Kidney (tissue), 22 donors: Measurements from ENCODE around the gene TBCEL. TPM values are rescaled to one million over a fixed set of nuclear protein-coding genes. Genes with fewer than 3 reads are reported as not detected.

Experiments used
- DNase-seq, 5 donors: peaks; one replicate each; pipeline ENCODE4 v3.0.0-alpha.2; 2013 to 2020
- FAIRE-seq: peaks from 2 replicates; lab custom pipeline; 2012; peaks lifted over from hg19 to GRCh38; lab: Jason Lieb, UNC
- H3K27ac ChIP-seq, 2 donors: one replicate each; pipeline ENCODE4 v1.7.0; 2013; ENCODE audit warnings: low read depth in 2 of 2, low read length in 2 of 2, inconsistent platforms in 1 of 2
- H3K27me3 ChIP-seq: one replicate; pipeline ENCODE4 v1.7.1; 2013; ENCODE audit warnings: low read length, inconsistent platforms; ENCODE audit not compliant: control insufficient read depth, insufficient read depth
- H3K36me3 ChIP-seq, 3 donors: one replicate each; pipeline versions ENCODE4 v1.7.0 to v1.7.1; 2013; ENCODE audit warnings: low read length in 3 of 3, control low read depth in 1 of 3, inconsistent platforms in 1 of 3; ENCODE audit not compliant: insufficient read depth in 3 of 3, control insufficient read depth in 2 of 3
- H3K4me1 ChIP-seq, 3 donors: one replicate each; pipeline versions ENCODE4 v1.7.0 to v1.7.1; 2013; ENCODE audit warnings: low read length in 3 of 3, inconsistent platforms in 1 of 3, low read depth in 1 of 3; ENCODE audit not compliant: control insufficient read depth in 2 of 3, insufficient read depth in 2 of 3
- H3K4me3 ChIP-seq, 3 donors: one replicate each; pipeline versions ENCODE4 v1.7.0 to v1.8.1; 2013; ENCODE audit warnings: low read length in 3 of 3, control low read depth in 1 of 3, inconsistent platforms in 1 of 3
- H3K9ac ChIP-seq, 3 donors: one replicate each; pipeline versions ENCODE4 v1.7.0 to v1.7.1; 2013; ENCODE audit warnings: low read length in 3 of 3, control low read depth in 1 of 3, inconsistent platforms in 1 of 3
- H3K9me3 ChIP-seq, 3 donors: one replicate each; pipeline versions ENCODE4 v1.7.0 to v1.7.1; 2013; ENCODE audit warnings: low read length in 3 of 3, control low read depth in 1 of 3, inconsistent platforms in 1 of 3; ENCODE audit not compliant: control insufficient read depth in 2 of 3, insufficient read depth in 1 of 3
- CTCF ChIP-seq: IDR thresholded peaks from 3 replicates; pipeline ENCODE4 v1.5.1; 2012; ENCODE audit warnings: mild to moderate bottlenecking, moderate library complexity, borderline replicate concordance; ENCODE audit not compliant: insufficient read depth; ENCODE audit errors: extremely low read depth
- intact Hi-C: fragments of 100-400 bp; cut with DNase I; formaldehyde crosslinking; loops from one replicate; pipeline ENCODE4 v1.11.1; 2022
- long read RNA-seq, 10 donors: library from polyadenylated mRNA in 1 of 10; unstranded in 1 of 10; transcript quantifications; one replicate each; pipeline ENCODE4 v2.0.0 and lab custom pipeline, GENCODE V29; 2021 to 2026
- polyA plus RNA-seq: library from polyadenylated mRNA; stranded (reverse); fragments of 350-450 nt; fragmentation: Illumina TruSeq; extraction: RNeasy Lipid Tissue Mini Kit (QIAGEN cat#74804); gene quantifications from one replicate; pipeline ENCODE4 v1.2.3, GENCODE V29; 2014; ENCODE audit warnings: low read depth, low replicate concordance; ENCODE audit not compliant: insufficient read depth
- total RNA-seq: library from RNA; stranded (reverse); fragmentation: NEBNext Ultra II Directional; extraction: Animal tissue kit (Norgen Biotek cat#: 25700); gene quantifications from one replicate; pipeline ENCODE4 v1.2.1, GENCODE V29; 2021
- donor health status: control.
- donor health status: control.
- donor health status: control.
- donor health status: control.
- donor health status: control.
- donor health status: DM: yes; HTN: yes; CAD: no.
- donor health status: Normal renal cell carcinoma (clear cell type).

Gene TBCEL
- total RNA-seq (41.8 TPM), polyA plus RNA-seq (5.0 TPM)
- long read RNA-seq, donor 1, partial matches to known transcripts = 0 of 1 reads
- long read RNA-seq, donor 1, other reads (novel, unspliced or antisense) = 0 of 1 reads
- long read RNA-seq, donor 2, full-length matches to known transcripts = 1 of 1 reads
- long read RNA-seq, donor 2, partial matches to known transcripts = 0 of 1 reads
- long read RNA-seq, donor 2, other reads (novel, unspliced or antisense) = 0 of 1 reads
- long read RNA-seq, donor 3, full-length matches to known transcripts = 7 of 7 reads
- long read RNA-seq, donor 3, partial matches to known transcripts = 0 of 7 reads
- long read RNA-seq, donor 3, other reads (novel, unspliced or antisense) = 0 of 7 reads
- long read RNA-seq, donor 4, full-length matches to known transcripts = 4 of 4 reads
- long read RNA-seq, donor 4, partial matches to known transcripts = 0 of 4 reads
- long read RNA-seq, donor 4, other reads (novel, unspliced or antisense) = 0 of 4 reads
- long read RNA-seq, donor 5 = 0 reads
- long read RNA-seq, donor 6, full-length matches to known transcripts = 3 of 3 reads
- long read RNA-seq, donor 6, partial matches to known transcripts = 0 of 3 reads
- long read RNA-seq, donor 6, other reads (novel, unspliced or antisense) = 0 of 3 reads
- long read RNA-seq, donor 7, full-length matches to known transcripts = 1 of 5 reads
- long read RNA-seq, donor 7, partial matches to known transcripts = 0 of 5 reads
- long read RNA-seq, donor 7, other reads (novel, unspliced or antisense) = 4 of 5 reads
- long read RNA-seq, donor 8, full-length matches to known transcripts = 2 of 2 reads
- long read RNA-seq, donor 8, partial matches to known transcripts = 0 of 2 reads
- long read RNA-seq, donor 8, other reads (novel, unspliced or antisense) = 0 of 2 reads
- long read RNA-seq, donor 9 = 0 reads
- long read RNA-seq, donor 10 = 0 reads

DNA sequence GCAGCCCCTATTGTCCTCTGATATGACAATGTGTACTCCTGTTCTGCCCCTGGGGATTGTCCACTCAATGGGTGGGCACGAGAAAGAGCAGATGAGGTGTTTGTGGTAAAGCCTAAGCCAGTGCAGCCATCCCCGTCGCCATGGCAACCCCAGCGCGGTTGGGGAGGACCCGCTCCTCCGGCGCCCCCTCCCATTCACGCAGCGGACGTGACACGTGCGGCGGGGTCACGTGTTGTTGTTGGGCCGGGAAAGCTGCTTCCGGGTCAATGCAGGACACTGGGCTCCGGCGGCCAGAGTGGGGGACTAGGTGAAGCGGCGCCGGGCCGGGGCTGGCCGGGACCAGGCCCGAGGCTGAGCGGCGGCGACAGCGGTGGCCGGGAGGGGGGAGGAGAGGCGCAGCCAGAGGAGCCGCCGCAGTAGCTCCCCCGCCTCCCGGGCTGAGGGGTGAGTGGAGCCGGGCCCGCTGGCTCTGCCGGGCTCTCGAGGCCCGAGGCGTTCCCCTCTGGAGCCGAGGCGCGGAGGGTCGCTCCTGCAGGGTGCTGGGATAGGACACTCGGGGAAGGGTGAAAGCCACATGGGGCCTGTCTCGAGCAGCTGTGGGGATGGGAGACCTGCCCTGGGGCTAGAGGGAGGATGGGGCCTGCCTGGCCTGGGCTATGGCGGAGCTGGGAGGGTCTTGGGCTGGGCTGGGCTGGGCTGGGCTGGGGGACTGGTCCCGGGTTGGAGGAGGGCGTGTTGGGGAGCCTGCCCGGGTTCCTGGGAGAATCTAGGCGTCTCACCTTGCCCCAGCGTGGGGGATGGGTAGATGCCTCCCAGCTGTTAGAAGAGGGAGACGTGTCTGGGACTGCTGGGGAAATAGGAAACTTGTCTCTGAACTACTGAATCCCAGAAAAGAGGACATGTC is at the start of gene TBCEL:
Gene TBCEL, plus strand, starts transcription at position 255 of the 904 bp plus-strand sequence. CDS start 21,589 bp downstream, outside the sequence.
- H3K4me3 ChIP-seq = peak within 1 kb of the TSS; percentile 53 to 74 (median 74)
- H3K4me1 ChIP-seq = peaks cover 0 to 13% (median 5%) of the 10 kb centered on the region in 3 donors
- DNase-seq (peak; percentile 93 to 97 (median 96)), FAIRE-seq (no peak)
- H3K9ac ChIP-seq = peak within 1 kb of the TSS; percentile 27 to 64 (median 52)
- peak within 1 kb of the TSS; percentile 20 to 45 for H3K27ac ChIP-seq
- no peaks in the 10 kb centered on the region for H3K36me3 ChIP-seq
- intact Hi-C loops = no loop called here
- no peaks in the 10 kb centered on the region for H3K27me3 ChIP-seq
- TF ChIP-seq CTCF = no peak
- no peaks in the 10 kb centered on the region for H3K9me3 ChIP-seq

GRCh38 chr11:120974466-120974865 is 49.4 kb upstream of the TBCEL start:
- H3K36me3 ChIP-seq = no peaks in the 10 kb centered on the region
- no peak for TF ChIP-seq CTCF
- H3K4me3 ChIP-seq = no peak overlapping the region
- DNase-seq (no peak), FAIRE-seq (no peak)
- H3K9me3 ChIP-seq = no peaks in the 10 kb centered on the region
- H3K4me1 ChIP-seq = no peaks in the 10 kb centered on the region
- intact Hi-C loops = no loop called here
- no peak overlapping the region for H3K9ac ChIP-seq
- no peak overlapping the region for H3K27ac ChIP-seq
- no peaks in the 10 kb centered on the region for H3K27me3 ChIP-seq

DNA sequence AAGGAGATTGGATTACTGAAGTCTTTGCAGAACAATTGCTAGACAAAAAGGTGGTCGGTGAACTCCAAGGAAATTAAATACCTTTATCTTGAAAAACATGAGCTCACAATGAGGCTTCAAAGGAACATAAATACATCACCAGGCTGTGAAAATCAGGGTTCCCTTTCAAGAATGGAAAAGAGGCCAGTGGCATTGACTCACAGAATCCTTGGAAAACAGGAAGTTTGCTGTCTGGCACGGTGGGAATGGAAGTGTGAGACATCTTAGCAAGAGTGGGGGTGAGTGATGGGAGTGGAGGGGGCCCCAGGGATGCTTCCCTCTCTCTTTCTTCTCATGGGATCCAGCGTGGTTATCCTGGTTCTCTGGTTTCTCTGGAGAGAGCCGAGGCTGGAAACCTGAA is 48.9 kb upstream of the TBCEL start:
- no peaks in the 10 kb centered on the region for H3K36me3 ChIP-seq
- no peak overlapping the region for H3K27ac ChIP-seq
- DNase-seq (peak in 2 of 5 donors; percentile 52 to 54), FAIRE-seq (no peak)
- no peaks in the 10 kb centered on the region for H3K4me1 ChIP-seq
- no peaks in the 10 kb centered on the region for H3K9me3 ChIP-seq
- intact Hi-C loops = no loop called here
- TF ChIP-seq CTCF = no peak
- no peak overlapping the region for H3K4me3 ChIP-seq
- H3K27me3 ChIP-seq = no peaks in the 10 kb centered on the region
- no peak overlapping the region for H3K9ac ChIP-seq
